ENCODE results near the gene BEND6.

- TF ChIP-seq CTCF (IDR thresholded peaks at IDR 0.05) (no peak), POLR2AphosphoS5 (IDR thresholded peaks at IDR 0.05) (no peak), POLR2A (IDR thresholded peaks at IDR 0.05) (no peak), EP300 (IDR thresholded peaks at IDR 0.05) (no peak)
Measured at GRCh38 chr6:56953597-56954402, 1.1 kb upstream of the BEND6 start.
